Panc1 (cell line): ENCODE data around the gene HSH2D.

Source experiments
- SIN3A ChIP-seq: IDR thresholded peaks from 2 replicates; pipeline ENCODE4 v1.6.1; 2012; ENCODE audit warnings: low read depth, mild to moderate bottlenecking, low read length, moderate library complexity, borderline replicate concordance; ENCODE audit not compliant: insufficient read depth
- TF ChIP-seq, protein P1 (sequence below): fragments of 450-650 bp; IDR thresholded peaks from 2 replicates; pipeline ENCODE4 v1.5.1; 2017; ENCODE audit warnings: mild to moderate bottlenecking
- TF ChIP-seq, protein P2 (sequence below), 2 experiments: IDR thresholded peaks; 2 replicates each; pipeline ENCODE4 v1.6.1; 2011 to 2012; ENCODE audit warnings: low read depth in 2 of 2, control low read depth in 1 of 2, low read length in 1 of 2, mild to moderate bottlenecking in 1 of 2, moderate library complexity in 1 of 2; ENCODE audit not compliant: insufficient read depth in 1 of 2

- TF ChIP-seq, protein P1, sequence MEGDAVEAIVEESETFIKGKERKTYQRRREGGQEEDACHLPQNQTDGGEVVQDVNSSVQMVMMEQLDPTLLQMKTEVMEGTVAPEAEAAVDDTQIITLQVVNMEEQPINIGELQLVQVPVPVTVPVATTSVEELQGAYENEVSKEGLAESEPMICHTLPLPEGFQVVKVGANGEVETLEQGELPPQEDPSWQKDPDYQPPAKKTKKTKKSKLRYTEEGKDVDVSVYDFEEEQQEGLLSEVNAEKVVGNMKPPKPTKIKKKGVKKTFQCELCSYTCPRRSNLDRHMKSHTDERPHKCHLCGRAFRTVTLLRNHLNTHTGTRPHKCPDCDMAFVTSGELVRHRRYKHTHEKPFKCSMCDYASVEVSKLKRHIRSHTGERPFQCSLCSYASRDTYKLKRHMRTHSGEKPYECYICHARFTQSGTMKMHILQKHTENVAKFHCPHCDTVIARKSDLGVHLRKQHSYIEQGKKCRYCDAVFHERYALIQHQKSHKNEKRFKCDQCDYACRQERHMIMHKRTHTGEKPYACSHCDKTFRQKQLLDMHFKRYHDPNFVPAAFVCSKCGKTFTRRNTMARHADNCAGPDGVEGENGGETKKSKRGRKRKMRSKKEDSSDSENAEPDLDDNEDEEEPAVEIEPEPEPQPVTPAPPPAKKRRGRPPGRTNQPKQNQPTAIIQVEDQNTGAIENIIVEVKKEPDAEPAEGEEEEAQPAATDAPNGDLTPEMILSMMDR, result no peak
- TF ChIP-seq SIN3A, result no peak
- TF ChIP-seq, protein P2, sequence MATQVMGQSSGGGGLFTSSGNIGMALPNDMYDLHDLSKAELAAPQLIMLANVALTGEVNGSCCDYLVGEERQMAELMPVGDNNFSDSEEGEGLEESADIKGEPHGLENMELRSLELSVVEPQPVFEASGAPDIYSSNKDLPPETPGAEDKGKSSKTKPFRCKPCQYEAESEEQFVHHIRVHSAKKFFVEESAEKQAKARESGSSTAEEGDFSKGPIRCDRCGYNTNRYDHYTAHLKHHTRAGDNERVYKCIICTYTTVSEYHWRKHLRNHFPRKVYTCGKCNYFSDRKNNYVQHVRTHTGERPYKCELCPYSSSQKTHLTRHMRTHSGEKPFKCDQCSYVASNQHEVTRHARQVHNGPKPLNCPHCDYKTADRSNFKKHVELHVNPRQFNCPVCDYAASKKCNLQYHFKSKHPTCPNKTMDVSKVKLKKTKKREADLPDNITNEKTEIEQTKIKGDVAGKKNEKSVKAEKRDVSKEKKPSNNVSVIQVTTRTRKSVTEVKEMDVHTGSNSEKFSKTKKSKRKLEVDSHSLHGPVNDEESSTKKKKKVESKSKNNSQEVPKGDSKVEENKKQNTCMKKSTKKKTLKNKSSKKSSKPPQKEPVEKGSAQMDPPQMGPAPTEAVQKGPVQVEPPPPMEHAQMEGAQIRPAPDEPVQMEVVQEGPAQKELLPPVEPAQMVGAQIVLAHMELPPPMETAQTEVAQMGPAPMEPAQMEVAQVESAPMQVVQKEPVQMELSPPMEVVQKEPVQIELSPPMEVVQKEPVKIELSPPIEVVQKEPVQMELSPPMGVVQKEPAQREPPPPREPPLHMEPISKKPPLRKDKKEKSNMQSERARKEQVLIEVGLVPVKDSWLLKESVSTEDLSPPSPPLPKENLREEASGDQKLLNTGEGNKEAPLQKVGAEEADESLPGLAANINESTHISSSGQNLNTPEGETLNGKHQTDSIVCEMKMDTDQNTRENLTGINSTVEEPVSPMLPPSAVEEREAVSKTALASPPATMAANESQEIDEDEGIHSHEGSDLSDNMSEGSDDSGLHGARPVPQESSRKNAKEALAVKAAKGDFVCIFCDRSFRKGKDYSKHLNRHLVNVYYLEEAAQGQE (IDR thresholded peaks at IDR 0.05; ENCODE audit: insufficient read depth in 1 of 2, low read depth in 2 of 2, low read length in 1 of 2), result no peak
These were observed 14.1 kb downstream of the HSH2D start for GRCh38 chr19:16157601-16158000.
